HG03378 (cell line): ENCODE measurements around the gene CLASP2.
"Not testable (repeated sequence)": the region's sequence is repeated elsewhere in the genome, so short reads cannot be mapped to it uniquely, and the experiment has no call there.

Source experiments
- ATAC-seq: cut with Tn5 transposase; IDR thresholded peaks from one replicate; pipeline ENCODE4 v1.9.1; 2021; ENCODE audit warnings: mild to moderate bottlenecking, moderate library complexity; ENCODE audit not compliant: unreplicated experiment

The CLASP2 gene

DNA sequence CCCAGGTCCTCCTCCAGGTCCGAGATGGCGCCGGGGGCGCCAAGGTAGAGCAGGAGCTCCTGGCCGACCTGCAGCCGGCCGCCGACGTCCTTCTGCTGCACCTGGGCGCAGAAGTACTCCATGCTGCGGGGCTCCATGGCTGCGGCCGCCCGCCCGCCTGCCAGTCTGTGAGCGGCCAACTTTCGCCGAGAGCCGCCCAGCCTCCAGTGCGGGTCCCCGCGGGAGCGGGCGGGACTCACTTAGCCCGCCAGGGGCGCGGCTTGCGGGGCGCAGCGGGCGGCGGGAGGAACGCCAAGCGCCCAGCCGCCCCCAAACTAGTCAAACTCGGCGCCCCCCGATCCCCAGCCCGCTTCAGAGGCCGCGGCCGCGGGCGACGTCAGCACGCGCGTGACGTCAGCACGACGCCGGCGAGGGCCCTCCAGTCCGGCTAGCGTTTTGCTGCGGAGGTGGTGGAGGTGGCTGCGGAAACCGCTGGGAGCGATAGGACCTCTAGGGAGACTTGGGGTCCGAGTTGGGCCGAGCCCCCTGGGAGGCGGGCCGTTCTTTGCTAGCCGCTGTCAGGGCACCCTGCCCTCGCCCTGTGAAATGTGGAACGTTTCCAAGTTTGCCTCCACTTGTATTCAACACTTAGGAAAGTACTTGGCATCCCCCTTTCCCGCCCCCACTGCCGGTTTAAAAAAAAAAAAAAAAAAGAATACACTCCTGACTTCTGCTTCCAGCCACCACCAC is at the start of gene CLASP2:
Gene CLASP2 (minus strand): TSS at position 389 of the 729 bp plus-strand sequence. CDS start 252 bp downstream, at position 137.
- ATAC-seq: peak; percentile 87

GRCh38 chr3:33758864-33759263 is 40.8 kb upstream of the CLASP2 start:
- ATAC-seq: no peak

DNA sequence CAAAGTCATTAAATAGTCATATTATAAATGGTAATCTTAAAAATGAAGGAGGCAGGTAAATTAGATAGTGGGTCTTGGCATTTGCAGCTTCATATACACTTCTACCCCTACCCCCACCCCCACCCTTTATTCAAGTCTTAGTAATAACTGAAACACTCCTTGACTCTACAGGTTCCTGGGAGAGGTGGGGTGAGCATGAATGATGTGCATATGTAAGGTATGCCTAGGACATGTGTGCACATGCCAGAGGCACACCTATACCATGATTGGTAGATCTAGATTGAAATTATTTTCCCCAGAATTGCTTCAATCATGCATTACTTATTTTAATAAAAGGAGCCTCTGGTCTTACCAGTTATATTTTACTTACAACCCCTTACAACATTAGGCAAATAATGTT is 40.2 kb upstream of the CLASP2 start:
- ATAC-seq: no peak

DNA sequence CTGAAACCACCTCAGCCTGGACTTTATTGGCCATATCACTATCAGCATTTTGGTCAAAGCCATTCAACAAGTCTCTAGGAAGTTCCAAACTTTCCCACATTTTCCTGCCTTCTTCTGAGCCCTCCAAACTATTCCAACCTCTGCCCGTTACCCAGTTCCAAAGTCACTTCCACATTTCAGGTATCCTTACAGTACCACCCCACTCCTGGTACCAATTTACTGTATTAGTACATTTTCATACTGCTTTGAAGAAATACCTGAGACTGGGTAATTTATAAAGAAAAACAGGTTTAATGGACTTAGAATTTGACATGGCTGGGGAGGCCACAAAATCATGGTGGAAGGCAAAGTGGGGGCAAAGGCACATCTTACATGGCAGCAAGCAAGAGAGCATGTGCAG is 36.3 kb upstream of the CLASP2 start:
- ATAC-seq: not testable (repeated sequence)

GRCh38 chr3:33751336-33751735 is 33.3 kb upstream of the CLASP2 start:
- ATAC-seq: no peak

DNA sequence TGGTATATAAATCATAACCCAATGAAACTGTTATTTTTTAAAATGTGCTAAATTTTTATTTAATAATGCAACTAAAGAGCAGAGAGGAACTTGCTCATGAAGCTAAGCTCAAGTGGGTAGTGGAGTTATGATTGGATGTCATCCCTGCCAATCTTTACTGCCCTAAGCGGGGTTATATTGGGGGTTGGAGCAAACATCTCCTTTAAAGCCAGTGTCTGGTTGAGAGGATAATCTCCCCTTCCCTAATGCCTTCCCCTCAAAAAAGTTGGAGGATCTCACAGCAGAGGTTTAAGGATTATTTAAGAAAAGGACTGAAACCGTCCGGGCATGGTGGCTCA is 32.1 kb upstream of the CLASP2 start:
- ATAC-seq: no peak

GRCh38 chr3:33749546-33750210 is 31.6 kb upstream of the CLASP2 start:
- ATAC-seq: no peak

DNA sequence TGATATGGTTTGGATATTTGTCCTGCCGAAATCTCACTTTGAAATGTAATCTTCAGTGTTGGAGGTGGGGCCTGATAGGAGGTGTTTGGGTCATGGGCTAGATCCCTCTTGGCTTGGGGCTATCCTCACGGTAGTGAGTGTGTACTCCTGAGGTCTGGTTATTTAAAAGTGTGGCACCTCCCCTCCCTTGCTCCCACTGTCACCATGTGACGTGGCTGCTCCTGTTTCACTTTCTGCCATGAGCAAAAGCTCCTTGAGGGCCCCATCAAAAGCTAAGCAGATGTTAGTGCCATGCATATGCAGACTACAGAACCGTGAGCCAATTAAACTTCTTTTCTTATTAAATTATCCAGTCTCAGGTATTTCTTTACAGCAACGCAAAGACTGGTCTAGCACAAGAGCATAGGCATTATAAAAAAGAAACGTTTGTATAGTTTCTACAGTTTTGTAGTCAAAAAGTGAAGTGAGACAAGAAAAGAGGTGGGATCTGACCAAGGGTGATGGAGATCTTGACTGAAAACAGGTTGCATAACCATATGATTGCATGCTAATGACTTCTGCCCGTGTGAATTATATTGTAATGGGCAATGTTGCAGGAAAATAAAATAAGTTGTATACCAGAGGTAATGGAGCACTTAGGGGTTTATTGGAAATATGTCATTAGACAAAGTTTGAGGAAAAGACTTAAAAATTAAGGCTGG is 28.5 kb upstream of the CLASP2 start:
- ATAC-seq: no peak

GRCh38 chr3:33737146-33737545 is 19.1 kb upstream of the CLASP2 start:
- ATAC-seq: no peak

- no peak for ATAC-seq
Observed at GRCh38 chr3:33732394-33732793, 14.3 kb upstream of the CLASP2 start.

DNA sequence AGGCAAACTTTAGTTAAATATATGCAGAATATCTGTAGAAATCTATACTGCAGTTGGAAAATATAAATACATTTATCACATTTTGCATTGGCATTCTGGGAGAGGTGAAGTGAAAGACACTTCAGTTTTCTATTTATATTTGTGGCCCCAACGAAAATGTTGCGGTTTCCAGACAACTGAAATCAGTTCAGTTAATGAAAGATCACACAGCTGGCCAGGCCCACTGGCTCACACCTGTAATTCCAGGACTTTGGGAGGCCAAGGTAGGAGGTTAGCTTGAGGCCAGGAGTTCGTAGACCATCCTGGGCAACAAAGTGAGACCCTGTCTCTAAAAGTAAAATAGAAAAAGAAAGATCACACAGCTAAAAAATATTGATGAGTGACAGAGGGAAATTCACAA is 11.9 kb upstream of the CLASP2 start:
- peak; percentile 73 for ATAC-seq

DNA sequence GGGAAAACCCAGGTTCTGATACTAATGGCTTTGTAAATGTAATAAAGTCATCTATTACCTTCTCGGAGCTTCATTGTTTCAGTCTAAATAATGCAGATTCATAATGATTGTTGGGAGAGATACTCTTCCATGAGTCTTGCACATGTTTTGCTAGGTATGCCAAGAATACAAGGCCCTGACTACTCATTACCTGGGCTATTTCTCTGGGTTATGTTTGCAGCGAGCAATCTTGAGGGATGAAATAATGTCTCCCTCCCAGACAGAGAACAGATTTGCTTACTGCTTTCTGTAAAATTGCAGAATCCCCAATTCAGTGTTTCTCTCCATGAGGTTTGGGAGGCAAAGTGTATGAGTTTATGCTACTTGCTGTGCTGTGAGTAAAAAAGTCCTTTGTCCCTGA is 6.2 kb upstream of the CLASP2 start:
- no peak for ATAC-seq

DNA sequence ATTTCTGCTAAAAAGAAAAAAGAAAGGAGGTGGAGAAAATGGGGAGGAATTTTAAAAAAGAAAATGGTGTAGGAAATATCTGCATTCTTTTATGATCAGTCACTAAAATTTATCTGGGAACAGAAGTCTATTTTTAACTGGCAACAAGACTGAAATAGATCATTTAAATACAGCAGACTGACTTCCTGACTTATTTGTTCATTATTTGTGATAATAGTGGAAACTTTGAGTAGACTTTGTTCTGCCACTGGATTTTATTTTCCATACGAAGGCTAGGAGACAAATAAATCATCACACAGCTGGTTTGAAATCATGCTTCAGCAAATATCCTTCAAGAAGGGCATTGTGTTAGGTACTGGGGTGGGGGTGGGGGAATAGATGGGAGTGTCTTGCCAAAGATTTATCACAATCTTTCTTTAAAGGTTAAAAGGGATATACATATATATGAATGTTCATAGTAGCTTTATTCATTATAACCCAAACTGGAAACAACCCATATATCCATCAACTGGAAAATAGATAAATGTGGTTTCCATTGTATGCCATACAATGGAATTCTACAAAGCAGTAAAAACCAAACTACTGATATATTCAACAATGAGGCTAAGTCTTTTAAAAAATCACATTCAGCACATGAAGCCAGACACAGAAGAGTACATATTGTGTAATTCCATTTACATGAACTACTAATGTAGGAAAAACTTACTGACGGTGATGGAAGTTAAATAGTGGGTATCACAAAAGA is 4.7 kb upstream of the CLASP2 start:
- ATAC-seq: no peak

- no peak for ATAC-seq
Observed at GRCh38 chr3:33722191-33722590, 4.1 kb upstream of the CLASP2 start.

- ATAC-seq: no peak
Observed at GRCh38 chr3:33718595-33718907, 497 bp upstream of the CLASP2 start.

DNA sequence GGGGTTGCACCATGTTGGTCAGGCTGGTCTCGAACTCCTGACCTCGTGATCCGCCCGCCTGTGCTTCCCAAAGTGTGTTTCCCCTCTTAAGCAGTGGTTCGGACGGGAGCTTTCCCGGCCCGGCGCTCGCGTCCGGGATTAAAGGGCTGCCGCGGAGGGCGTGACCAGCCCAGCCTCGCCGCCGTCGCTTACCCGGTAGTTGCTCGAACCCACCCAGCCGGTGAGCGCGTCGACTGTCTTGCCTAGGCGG is 513 bp downstream of the CLASP2 start:
- ATAC-seq: peak; percentile 44

DNA sequence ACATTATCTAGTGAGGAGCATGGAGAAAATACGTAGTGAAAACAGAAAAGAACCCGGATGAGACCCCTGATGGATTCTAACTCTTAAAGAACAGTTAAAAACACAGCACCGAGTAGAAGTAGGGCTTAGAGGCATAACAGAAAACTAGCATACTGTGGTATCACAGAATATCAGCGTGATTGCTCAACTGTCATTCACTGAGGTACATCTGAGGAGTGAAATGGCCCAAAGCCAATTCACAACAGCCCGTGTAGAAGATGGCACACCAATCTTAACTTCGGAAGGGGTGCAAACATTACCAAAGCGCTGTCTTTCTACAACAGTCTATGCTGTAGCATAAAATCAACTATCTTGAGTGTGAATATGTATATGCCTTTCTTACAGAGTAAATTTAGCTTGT is 1.8 kb downstream of the CLASP2 start:
- no peak for ATAC-seq

- ATAC-seq: no peak
Observed at GRCh38 chr3:33711100-33711499, 7.0 kb downstream of the CLASP2 start.

- no peak for ATAC-seq
Observed at GRCh38 chr3:33706056-33706455, 12.0 kb downstream of the CLASP2 start.

- ATAC-seq: no peak
Observed at GRCh38 chr3:33704891-33705290, 13.2 kb downstream of the CLASP2 start.

DNA sequence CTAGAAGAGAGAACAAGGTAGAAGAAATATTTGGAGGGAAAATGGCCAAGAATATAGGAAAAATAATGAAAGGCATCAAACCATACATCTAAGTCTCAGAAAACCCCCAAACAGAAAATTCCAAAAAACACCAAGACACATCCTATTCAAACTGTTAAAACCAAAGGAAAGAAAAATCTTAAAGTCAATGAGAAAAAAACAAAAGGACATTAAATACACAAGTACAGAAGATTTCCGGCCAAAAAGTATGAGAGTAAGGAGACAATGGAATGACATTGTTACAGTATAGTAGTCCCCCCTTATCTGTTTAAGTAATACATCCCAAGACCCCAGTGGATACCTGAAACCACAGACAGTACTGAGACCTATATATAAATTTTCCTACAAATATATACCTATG is 18.8 kb downstream of the CLASP2 start:
- ATAC-seq: no peak

DNA sequence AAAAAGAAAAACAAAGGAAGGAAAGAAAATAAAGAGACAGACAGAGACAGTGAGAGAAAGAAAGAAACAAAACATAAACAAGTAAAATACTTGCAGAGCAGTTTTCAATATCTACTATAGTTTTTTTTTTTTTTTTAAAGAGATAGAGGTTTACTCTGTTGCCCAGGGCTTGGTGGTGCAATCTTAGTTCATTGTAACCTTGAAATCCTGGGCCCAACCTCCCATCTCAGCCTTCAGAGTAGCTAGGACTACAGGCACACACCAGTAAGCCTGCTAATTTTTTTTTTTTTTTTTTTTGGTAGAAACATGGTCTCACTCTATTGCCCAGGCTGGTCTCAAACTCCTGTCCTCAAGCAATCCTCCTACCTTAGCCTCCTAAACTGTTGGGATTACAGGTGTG is 23.1 kb downstream of the CLASP2 start:
- no peak for ATAC-seq
